NB4 (cell line): Measurements from ENCODE around the gene GP1BA.

Experiments used
- DNase-seq: peaks from one replicate; pipeline ENCODE4 v3.0.0; 2010; ENCODE audit warnings: low read depth
- H3K4me3 ChIP-seq: one replicate; pipeline ENCODE4 v1.5.1; 2011; ENCODE audit warnings: mild to moderate bottlenecking, low read depth, low read length, moderate library complexity
- MYC ChIP-seq: IDR thresholded peaks from 2 replicates; pipeline ENCODE4 v1.6.1; 2011; ENCODE audit warnings: low read depth, low read length
- POLR2A ChIP-seq: IDR thresholded peaks from 2 replicates; pipeline ENCODE4 v1.6.1; 2011; ENCODE audit warnings: mild to moderate bottlenecking; ENCODE audit not compliant: insufficient read length; ENCODE audit errors: extremely low read depth
- TF ChIP-seq, protein P1 (sequence below): IDR thresholded peaks from 2 replicates; pipeline ENCODE4 v1.6.1; 2011; ENCODE audit warnings: low read depth, low read length
- TF ChIP-seq, protein P2 (sequence below): IDR thresholded peaks from one replicate; pipeline ENCODE4 v1.5.1; 2012; ENCODE audit warnings: low read depth, low read length

Gene GP1BA

DNA sequence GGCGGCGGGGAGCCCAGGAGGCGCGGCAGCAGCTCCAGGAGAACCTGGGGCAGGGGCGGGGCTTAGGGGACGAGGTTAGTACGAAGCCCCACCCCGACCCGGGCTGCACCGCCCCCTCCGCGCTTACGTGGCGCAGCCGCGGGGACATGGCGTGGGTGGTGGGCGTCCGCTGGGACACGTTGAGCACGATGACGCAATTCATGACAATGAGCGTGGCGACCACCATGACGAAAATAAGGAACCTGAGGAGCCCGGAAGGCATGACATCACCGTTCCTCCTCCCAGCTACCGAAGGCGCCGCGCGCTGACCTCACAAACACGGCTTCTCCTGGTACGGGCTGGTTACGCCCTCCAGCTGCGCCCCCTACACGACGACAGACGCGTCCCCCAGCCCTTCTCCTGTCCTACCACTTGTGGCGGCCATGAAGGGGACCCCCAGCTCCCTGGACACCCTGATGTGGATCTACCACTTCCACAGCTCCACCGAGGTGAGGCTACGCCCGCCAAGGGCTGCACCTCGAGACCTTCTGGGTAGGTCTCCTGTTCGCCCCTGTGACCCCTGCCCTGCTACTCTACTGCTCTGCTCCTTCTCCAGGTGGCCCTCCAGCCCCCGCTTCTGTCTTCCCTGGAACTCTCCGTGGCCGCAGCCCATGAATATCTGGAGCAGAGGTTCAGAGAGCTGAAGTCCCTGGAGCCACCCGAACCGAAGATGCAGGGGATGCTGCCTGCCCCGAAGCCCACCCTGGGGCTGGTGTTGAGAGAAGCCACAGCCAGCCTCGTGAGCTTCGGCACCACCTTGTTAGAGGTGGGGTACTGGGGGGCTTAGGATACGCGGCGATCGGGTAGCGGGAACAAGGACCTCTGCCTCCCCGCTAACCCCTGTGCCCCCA lies 32.5 kb upstream of the GP1BA start, which contains the start of gene C17orf107:
TSS of gene C17orf107 (plus strand) at position 196 of the 890 bp plus-strand sequence. CDS start at position 423, 227 bp downstream.
- TF ChIP-seq POLR2A (no peak), MYC (no peak)
- TF ChIP-seq, protein P1, sequence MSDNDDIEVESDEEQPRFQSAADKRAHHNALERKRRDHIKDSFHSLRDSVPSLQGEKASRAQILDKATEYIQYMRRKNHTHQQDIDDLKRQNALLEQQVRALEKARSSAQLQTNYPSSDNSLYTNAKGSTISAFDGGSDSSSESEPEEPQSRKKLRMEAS, result no peak
- TF ChIP-seq, protein P2, sequence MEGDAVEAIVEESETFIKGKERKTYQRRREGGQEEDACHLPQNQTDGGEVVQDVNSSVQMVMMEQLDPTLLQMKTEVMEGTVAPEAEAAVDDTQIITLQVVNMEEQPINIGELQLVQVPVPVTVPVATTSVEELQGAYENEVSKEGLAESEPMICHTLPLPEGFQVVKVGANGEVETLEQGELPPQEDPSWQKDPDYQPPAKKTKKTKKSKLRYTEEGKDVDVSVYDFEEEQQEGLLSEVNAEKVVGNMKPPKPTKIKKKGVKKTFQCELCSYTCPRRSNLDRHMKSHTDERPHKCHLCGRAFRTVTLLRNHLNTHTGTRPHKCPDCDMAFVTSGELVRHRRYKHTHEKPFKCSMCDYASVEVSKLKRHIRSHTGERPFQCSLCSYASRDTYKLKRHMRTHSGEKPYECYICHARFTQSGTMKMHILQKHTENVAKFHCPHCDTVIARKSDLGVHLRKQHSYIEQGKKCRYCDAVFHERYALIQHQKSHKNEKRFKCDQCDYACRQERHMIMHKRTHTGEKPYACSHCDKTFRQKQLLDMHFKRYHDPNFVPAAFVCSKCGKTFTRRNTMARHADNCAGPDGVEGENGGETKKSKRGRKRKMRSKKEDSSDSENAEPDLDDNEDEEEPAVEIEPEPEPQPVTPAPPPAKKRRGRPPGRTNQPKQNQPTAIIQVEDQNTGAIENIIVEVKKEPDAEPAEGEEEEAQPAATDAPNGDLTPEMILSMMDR, result no peak
- DNase-seq, result peak; percentile 21
- no peak within 1 kb of the TSS for H3K4me3 ChIP-seq

DNA sequence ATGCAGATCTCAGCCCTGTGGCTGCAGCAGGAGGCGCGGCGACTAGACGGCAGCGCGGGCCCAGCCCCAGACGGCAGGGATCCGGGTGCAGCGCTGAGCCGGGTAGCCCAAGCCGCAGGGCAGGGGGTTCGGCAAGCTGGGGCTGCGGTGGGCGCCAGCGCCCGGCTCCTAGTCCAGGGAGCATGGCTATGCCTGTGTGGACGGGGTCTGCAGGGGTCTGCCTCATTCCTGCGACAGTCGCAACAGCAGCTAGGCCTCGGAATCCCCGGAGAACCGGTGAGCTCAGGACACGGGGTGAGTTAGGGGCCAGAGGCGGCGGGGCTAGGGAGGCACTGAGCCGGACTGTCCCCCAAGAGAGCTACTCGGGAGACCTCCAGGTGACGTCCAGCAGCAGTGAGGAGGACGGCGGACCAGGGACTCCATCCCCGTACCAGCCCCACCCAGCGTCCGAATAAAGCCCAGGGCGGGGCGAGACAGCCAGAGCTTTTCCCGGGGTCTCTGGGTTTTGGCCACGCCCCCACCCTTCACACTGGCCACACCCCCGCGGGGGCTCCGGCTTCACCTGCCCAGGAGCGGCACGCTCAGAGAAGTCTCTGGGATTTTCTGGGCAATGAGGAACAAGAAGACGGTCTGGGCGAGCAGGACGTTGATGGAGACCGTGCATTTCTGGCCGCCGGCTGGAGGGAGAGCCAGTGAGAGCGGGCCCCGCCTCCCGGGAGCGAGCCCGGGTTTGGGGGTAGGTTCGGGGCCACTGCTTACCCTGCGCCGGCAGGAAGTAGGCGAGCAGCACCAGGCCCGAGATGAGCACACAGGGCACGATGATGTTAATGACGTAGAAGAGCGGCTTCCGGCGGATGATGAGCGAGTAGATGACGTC lies 31.6 kb upstream of the GP1BA start:
- TF ChIP-seq MYC (no peak), POLR2A (no peak)
- TF ChIP-seq, protein P2, result no peak
- TF ChIP-seq, protein P1, result no peak
- DNase-seq, result no peak
- H3K4me3 ChIP-seq, result no peak overlapping the region

DNA sequence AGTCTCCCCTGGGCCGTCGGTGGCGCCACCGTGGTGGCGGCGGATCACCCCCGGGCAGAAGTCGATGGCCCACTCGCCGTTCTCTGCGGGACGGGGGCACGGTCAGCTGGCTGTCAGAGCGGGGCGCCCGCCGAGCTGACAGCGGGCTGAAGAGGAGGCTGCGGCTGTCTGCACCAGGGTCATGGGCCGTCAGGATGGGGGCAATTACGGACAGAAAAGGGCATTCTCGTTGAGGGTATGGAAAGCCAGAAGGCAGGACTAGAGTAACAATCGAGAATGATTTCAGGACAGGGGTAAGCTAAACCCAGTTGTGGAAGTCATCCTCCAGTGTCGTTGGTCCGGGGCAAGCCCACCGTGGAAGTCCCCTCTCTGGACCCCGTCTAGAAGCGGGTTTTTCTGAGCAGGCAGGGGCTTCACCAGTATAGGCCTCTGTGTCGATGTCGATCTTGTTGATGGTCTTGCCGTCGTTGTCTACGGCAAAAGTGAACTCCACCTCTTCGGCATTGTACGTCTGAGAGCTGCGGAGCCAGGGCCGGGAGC lies 30.9 kb upstream of the GP1BA start:
- DNase-seq, result no peak
- no peak overlapping the region for H3K4me3 ChIP-seq
- TF ChIP-seq POLR2A, result no peak
- TF ChIP-seq, protein P2, result no peak
- TF ChIP-seq MYC, result no peak
- TF ChIP-seq, protein P1, result no peak

DNA sequence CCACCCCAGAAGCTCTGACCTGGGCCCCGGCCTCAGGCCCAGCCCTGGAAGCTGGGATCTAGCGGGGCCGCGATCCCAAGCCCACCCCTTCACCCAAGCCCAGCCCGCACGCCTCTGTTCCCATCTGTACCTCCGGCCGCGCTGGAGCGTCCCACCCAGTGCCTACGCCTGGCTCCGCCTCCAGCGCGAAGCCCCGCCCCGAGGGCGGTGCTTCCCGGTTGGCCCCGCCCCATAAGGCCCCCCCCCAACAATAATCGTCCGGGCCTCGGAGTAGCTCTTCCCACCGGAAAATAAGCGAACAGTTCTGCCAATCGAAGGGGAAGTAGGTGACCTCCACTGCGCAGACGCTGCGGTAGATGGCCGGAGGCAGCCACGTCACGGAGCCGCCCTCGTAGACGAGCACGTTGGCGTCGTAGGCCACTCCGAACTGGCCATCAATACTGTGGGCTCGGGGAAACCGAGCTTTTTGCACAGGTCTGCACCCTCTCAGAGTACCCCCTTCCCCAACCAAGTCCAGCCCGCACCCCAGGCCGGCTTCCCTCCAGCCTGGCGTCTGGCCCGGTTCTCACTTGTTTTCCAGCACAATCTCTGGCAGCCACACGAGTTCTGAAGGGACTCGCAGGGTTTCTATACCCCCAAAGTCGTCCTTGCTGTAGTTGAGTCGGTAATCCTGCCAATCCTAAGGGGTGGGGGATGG lies 30.3 kb upstream of the GP1BA start:
- H3K4me3 ChIP-seq, result no peak overlapping the region
- DNase-seq, result no peak
- TF ChIP-seq, protein P2, result no peak
- TF ChIP-seq, protein P1, result no peak
- TF ChIP-seq POLR2A, result no peak
- no peak for TF ChIP-seq MYC

DNA sequence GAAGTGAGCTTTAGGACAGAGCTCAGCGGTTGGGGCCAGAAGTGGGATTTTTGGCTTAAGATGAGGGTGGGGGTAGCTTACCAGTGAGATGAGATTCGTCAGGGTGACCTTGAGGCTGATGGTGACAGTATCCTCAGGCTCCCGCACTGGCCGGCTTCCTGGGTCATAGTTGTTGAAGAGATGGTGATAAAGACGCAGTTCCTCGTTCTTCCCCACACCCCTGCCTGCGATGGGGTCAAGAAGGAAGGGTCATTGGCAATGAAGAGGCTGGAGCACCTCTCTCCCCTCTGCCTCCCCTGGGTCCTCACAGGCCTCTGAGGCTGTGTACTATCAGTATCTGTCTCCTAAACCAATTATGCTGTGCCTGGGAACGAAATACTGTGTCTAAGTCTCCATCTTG lies 29.5 kb upstream of the GP1BA start:
- DNase-seq, result no peak
- H3K4me3 ChIP-seq, result no peak overlapping the region
- TF ChIP-seq POLR2A (no peak), MYC (no peak)
- TF ChIP-seq, protein P2, result no peak
- TF ChIP-seq, protein P1, result no peak
